Measurements from ENCODE around the gene SINHCAF.
"Not testable (repeated sequence)": the region's sequence is repeated elsewhere in the genome, so short reads cannot be mapped to it uniquely, and the experiment has no call there.

SINHCAF gene, protein sequence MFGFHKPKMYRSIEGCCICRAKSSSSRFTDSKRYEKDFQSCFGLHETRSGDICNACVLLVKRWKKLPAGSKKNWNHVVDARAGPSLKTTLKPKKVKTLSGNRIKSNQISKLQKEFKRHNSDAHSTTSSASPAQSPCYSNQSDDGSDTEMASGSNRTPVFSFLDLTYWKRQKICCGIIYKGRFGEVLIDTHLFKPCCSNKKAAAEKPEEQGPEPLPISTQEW

DNA sequence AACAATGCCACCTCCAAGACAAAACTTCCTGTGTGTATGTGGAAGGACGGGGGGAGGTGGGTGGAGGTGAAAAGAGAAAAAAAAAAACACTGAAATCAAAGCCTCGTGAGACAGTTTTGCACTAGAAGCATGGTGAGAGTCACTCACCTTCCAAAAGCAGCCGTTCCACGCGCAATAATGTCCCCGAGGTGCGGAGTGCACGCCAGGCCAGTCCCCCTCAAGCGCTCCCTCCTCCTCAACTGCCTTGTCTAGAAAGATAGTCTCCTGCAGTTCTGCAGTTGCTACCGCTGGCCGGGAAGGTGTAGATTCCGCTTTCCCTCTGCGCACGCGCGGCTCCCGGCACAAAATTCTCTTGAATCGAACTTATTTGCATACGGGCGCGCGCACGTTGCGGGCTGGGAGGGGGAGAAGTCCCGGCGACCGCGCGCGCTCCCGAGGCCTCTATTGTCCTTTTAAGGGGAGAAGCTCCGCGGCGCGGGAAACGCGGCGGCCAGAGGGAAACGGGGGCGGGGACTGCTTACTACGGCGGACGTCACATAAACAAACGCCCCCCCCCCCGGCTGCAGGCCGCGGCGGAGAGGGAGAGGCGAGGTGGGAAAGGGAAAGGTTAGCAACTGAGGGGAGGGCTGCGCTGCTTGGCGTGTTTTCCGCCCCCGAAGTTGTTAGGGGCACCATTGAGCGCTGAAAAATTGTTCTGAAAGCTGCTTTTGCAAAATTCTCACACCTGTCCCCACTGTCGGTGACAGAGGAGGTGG is at the start of gene SINHCAF:
TSS of gene SINHCAF (minus strand) at position 274 of the 755 bp plus-strand sequence. CDS start 27,946 bp downstream, outside the sequence.
- peak; percentile 87 for FAIRE-seq

DNA sequence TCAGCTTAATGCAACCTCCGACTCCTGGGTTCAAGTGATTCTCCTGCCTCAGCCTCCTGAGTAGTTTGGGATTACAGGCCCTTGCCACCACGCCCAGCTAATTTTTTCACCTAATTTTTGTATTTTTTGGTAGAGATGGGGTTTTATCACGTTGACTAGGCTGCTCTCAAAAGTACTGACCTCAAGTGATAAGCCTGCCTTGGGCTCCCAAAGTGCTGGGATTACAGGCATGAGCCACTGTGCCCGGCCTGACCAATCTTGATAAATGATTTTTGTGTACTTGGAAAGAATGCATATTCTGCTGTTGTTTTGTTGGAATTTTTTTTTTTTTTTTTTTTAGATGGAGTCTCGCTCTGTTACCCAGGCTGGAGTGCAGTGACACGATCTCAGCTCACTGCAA is 49.5 kb upstream of the SINHCAF start:
- not testable (repeated sequence) for FAIRE-seq

DNA sequence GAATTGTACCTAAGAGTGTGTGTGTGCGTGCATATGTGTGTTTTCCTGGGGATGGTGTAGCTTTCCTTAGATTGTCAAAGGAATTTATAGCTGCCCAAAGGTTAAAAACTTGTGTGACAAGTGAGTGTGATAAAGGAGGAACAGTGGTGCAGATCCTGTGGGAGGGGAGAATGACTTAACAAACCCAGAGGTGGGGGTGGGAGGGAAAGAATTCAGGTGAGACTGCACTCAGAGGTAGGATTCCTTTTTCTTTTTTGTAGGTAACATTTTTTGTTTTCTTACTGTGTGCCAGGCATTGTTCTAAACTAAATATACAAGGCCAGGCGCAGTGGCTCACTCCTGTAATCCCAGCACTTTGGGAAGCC is 45.3 kb upstream of the SINHCAF start:
- no peak for FAIRE-seq

DNA sequence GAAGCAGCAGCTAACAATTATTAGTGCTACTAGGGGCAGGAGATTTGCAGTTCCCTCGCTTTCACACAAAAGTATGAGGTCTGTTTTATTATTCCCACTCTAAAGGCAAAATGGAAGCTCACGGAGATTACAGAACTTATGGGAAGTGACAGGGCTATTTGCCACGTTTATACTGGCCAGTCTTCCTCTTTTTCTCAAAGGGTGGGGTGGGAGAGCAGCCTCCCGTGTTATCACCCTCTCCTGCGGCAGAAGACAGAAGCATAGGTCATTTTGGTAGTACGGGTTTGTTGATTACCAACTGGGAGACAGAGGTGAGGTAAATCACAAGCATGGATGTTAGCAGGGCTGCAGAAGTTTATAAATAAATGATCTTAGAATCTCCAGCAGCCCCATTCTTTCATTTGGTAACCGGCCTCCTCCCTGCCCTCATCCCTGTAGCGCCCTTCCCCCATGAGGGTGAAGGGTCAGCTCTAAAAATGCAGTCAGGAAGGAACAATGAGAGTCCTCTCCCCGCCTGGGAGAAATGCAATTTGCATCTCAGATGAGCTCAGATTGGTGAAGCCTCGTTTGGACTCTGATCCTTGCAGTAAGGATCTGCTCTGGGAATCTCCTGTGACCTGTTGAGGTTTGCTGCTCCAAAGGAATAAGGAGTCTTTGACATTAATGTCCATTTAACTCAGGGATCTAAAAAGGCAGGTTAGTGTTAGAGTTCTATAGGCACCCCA is 44.7 kb upstream of the SINHCAF start:
- no peak for FAIRE-seq

DNA sequence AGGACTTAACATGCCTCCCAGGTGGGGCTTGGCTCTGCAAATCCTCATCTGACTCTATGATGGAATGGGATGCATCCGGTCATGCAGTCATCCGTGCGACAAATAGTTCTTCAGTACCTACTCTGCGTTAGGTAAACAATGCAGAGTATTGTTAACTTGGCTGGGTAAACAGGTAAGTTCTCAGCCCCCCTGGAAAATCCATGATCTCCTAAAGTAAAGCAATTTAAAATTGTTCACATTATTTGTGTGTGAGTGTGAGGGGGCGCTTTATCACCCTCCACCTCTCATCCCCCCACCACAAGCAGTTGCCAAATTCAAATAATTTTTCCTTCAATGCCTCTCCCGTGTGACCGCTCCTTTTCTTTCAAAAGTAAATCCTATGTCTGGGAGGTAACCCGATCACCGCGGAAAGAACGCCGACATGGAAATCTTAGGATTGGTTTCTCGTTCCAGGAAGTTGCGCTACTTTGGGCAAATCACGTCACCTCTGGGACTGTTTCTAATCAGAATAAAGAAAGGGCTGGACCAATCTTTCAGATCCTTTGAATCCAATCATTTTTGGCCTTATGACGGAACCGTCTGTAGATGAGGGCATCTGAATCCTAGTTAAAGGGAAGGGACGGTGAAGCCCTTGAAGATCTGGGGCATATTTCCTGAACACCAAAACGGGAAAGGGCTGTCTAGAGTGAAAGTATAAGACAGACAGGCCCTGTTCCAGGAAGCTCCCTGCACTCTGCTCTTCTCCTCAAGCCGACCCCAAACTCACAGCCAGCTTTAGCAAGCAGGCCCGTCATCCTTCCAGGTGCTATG is 44.0 kb upstream of the SINHCAF start:
- FAIRE-seq = peak; percentile 21

DNA sequence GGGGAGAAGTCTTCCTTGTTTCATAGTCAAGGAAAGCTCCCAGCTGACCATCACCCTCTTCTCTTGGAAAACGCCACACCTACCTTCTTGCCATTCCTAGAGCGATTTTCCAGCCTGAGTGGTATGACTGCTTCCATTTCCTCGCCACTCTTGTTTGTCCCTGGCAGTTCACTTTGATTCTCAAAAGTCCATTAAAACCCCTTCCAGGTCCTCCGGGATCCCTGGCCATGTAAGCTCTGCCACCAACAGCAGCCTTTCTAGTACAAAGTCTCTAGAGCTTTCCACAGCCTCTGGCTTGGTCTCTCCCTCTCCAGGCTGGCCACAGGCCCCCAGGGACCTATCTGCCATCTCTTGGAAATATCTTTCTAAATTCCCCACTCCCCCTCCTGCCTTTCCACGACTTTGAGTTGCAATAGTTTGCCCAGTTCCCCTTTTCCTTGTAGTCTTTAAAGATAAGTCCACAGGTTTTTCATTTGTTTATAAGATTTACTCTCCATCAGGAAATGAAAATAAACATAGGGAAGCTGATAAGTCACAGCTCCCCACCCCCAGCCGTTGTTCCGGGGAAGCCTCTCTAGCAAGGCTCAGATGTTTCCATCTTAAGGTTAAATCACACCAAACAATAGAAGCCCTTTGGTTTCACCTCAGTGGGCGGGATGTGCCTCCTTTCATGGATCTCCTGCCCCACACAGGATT is 42.9 kb upstream of the SINHCAF start:
- no peak for FAIRE-seq

DNA sequence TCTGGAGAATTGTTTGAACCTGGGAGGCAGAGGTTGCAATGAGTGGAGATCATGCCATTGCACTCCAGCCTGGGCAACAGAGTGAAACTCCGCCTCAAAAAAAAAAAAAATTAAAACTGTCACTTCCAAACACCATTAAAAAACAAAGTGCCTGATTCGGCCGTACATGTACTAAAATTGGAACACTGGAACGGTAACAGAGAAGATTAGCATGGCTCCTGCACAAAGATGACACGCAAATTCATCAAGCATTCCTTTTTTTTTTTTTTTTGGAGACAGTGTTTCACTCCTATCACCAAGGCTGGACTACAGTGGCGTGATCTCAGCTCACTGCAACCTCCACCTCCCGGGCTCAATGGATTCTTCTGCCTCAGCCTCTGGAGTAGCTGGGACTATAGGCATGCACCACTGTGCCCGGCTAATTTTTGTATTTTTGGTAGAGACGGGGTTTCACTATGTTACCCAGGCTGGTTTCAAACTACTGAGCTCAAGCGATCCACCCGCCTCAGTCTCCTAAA is 40.2 kb upstream of the SINHCAF start:
- FAIRE-seq = no peak

DNA sequence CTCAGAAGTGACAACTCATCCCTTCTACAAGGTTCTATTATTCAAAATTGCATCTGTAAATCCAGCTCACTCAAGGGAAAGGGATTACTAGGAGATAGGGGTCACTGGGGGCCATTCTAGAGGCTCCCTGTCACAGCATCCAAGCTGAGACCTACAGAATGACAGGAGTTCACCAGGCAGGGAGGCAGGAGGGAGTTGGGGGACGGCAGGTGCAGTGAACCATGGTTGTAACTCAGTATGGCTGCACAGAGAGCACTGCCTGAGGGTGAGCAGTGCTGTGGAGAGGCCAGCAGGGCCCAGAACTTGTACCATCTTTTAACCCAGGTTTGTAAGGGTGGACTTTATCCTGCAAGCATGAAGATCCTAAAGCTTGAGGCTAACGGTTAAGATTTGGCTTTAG is 37.9 kb upstream of the SINHCAF start:
- FAIRE-seq = no peak

DNA sequence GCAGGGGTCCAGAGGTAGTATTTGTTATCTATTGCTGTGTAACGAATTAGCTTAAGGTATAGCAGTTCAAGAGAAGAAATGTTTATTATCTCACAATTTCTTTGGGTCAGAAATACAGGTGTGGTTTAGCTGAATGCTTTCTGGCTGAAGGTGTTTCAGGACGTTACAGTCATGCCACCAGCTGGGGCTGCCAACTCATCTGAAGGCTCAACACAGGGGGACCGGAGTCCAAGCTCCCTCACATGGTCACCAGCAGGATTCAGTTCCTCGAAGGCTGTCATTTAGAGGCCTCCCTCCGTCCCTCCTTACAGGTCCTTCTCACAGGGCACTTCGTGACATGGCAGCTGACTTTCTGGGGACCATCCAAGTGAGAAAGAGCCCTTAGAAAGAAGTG is 37.5 kb upstream of the SINHCAF start:
- FAIRE-seq = no peak

DNA sequence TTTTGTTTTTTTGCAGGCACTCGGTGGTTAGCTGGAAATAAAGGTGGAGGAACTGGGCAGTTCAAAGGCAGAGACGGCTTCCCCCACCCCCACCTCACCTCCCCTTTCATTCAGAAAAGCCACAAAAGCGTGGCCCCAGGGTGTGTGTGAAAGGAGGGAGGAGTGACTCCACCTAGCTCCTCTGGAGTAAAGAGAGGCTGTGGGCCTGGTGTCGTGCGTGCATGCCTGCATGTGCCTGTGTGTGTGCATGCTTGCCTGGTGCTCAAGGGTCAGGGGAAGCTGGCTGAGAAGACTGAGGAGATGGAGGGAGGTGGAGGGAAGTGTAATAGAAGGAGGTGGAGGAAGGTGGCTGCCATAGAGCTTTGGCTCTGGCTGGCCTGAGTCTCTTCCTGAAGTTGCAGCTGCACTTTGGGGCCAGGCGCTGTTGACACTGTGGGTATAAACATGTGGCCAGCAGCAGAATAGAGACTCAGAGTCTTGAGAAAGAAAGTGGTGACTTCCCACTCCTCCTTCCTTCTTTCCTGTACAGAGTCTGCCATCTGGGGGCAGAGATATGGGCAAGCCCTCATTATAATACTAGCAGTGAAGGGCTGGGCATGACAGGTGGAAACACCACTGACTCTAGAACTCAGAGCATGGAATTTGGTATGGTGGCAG is 36.9 kb upstream of the SINHCAF start:
- FAIRE-seq = no peak

DNA sequence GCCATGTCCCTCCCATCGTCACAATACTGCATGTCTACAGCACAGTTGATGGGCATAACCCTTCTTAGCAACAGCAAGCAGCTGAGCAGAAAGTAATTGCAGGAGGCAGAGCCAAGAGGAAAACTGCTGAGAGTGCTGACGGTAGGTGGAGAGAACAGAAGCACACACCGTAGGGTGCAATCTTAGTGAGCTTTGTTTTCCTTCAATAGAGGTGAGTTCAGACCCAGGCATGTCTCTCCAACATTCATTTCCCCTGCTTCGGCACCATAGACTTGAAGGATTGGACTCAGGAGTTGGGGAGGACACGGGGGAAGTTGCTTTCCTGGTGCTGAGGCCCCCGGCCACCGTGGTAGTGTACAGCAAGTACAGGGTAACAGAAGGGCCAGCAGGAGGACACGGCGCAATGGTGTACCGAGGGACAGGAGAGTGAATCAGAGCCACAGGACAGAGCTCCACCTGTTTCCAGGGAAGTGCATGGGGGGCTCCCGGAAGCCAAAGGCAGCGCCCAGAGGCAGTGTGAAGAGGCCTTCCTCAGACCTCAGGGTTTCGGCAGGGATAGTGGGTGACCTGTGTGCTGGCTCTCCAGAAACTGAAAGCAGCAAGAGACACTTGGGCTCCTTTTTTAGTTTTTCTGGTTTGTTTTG is 36.3 kb upstream of the SINHCAF start:
- FAIRE-seq = no peak

DNA sequence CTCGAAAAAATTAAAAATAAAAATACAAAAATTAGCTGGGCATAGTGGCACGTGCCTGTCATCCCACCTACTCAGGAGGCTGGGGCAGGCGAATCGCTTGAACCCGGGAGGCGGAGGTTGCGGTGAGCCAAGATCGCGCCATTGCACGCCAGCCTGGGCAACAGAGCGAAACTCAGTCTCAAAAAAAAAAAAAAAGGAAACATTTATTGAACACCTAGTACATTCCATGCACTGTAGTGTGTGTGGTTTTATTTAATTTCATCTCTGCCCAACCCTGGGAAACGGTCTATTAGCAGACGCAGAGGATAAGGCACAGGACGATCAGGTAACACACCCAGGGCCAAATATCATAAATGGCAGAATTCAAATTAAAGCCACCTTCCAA is 35.8 kb upstream of the SINHCAF start:
- FAIRE-seq = no peak

DNA sequence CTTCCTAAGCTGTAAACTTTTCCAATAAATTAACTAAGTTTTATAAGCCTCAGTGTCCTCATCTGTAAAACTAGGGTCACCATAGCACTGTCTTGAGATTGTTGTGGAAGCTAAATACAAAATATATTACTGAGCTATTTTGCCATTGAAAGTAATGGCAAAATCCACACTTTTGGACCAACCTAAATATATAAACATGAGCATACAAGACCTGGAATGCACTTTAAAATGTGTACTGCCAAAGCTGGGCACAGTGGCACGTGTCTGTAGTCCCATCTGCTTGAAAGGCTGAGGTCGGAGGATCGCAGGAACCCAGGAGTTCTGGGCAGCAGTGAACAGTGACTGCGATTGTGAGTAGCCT is 29.8 kb upstream of the SINHCAF start:
- FAIRE-seq = no peak

DNA sequence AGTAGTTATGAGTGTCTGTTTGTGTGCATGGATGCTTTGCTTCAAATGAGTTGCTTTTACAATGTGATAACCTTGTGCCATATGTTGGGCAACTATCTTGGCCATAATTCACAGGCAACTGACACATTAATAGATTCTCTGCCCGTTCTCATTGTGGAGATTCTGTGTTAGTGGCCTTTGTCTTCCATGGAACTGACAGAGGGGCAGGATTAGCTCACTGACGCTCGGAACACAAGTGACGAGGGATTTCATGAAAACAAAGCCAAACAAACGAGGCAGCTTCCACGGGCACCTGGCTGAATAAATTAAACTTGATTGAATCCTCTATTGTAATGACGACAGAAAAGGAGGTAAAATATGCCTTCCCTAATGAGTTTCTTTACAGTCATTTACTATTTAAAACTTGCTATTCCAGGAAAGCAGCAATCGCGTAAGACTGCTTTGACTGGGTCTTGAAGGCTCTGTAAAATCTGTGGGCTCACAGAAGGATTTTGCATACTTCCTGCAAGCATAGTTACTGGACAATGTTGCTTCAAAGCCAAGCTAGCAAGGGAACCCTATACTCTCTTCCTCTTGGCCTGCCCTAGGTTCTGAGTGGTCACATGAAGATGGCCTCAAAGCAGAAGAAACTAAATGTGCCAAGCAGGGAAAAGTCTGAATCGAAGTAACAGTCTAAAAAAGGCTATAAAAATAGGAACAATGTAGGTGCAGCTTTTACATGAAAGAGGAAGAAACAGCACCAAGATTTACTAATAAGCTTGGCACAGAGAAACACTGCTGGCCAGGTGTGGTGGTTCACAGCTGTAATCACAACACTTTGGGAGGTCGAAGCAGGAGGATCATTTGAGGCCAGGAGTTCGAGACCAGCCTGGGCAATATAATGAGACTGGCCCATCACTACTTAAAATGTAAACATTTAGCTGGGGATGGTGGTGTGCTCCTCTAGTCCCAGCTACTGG is 28.1 kb upstream of the SINHCAF start:
- no peak for FAIRE-seq

DNA sequence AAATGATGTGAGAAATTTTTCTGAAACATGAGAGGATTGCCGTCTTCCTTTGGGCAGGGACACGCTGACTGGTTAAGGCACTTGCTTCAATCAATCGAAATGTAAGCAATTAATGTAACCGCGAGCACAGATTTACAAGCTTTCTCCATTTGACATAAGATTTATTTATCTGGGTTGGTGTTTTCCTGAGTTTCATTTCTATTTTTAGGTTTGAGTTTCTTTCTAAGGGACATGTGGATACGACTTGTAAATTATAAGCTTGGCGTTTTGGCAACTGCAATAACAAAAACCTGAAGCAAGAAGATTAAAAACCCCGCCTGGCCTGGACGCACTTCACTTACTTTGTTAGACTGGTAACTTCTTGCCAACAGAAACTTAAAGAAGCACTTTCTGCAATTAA is 20.3 kb upstream of the SINHCAF start:
- no peak for FAIRE-seq

DNA sequence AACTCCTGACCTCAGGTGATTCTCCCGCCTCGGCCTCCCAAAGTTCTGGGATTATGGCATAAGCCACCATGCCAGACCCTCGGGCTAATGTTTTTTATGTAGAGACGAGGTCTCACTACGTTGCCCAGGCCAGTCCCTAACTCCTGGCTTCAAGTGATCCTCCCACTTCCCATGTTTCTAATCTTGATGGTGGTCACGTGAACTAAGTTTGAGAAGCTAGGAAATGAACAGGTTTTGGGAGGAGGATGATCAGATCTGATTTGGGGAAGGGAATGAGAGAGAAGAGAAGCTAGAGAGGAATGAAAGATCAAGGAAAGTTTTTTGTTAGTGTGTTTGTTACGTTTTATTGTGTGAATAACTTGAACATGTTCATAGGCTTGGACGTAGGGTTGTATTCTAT is 17.2 kb upstream of the SINHCAF start:
- FAIRE-seq = no peak

DNA sequence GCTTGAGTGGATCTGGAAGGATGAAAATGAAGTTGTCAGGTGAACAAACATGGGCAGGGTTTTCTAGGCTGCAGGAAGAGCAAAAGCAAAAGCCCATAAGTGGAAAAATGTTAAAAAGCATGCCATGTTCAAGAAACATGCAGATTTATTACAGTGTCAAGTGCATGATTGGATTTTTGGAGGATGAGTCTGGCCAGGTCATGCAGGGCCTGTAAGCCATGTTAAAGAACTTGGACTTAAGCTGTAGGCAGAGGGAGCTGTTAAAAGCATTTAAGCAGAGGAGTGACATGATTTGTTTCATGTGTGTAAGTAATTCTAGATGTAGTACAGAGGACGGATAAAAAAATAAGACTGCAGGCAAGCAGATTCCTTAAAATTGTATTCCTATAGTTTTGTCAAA is 16.3 kb upstream of the SINHCAF start:
- no peak for FAIRE-seq

DNA sequence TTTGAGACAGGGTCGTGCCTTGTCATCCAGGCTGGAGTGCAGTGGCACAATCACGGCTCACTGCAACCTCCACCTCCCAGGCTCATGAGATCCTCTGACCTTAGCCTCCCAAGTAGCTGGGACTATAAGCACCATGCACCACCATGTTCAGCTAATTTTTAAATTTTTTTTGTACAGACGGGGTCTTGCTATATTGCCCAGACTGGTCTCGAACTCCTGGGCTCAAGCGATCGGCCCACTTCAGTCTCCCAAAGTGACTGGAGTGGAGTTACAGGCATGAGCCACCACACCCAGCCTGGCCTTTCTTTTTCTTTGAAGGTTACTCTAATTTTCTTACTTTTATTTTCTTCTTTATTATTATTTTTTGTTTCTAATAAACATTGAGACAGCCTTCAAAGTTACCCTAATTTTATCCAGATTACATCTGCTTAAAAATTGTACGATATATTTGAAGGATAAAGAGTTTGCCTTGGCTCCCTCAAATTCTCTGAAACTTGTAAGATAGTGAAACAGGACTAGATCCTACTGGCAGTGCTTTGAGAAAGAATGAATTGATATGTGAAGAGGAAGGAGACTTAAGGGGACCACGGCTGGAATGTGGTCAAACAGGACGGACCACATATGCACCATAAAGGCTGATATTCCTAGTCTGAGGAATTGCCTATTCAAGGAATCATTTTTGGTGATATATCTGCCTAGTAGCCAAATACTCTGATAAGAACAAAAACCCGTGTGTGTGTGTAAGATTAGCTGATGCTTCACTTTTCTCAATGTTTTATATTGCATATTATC is 14.1 kb upstream of the SINHCAF start:
- FAIRE-seq = no peak

DNA sequence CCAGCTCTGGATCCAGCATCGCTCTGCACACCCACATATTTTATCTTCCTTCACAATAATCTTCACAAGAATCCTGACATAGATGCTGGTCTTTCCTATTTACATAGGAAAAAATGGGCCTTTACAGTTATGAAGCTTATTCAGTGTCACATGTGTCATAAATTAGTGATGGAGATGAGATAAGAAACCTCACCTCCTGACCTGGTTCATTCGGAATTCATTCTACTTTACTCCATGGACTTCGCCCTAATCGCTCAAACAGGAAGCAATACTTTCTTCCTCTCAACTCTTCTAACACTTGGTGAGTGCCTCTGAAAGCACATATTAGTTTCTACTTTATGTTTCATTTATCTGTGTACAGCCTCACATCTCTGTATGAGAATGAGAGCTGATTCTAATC is 12.0 kb upstream of the SINHCAF start:
- no peak for FAIRE-seq

Measured in endometrium (tissue), 2 donors.